CD4-positive, alpha-beta T cell treated with Interleukin-6 at 100 ng/mL for 8 hours (primary cell): ENCODE results near the gene AURKA.

Source experiments
- DNase-seq: peaks from one replicate; pipeline ENCODE4 v3.0.0-alpha.2; 2020; ENCODE audit warnings: mixed read lengths, low spot score

AURKA gene

GRCh38 chr20:56392132-56392880, at the start of gene AURKA, which contains the start of gene CSTF1:
AURKA (minus strand) TSS chr20:56392215; CDS start chr20:56388197, 4,018 bp downstream.
CSTF1 (plus strand) TSS chr20:56392645; CDS start chr20:56395553, 2,908 bp downstream.
- peak; percentile 99 for DNase-seq

GRCh38 chr20:56440346-56441007, 48.5 kb upstream of the AURKA start:
- DNase-seq = peak; percentile 71

- no peak for DNase-seq
Observed at GRCh38 chr20:56439771-56440291, 47.8 kb upstream of the AURKA start.

- no peak for DNase-seq
Observed at GRCh38 chr20:56438284-56438683, 46.3 kb upstream of the AURKA start.

GRCh38 chr20:56437196-56437960, 45.4 kb upstream of the AURKA start:
- no peak for DNase-seq

- DNase-seq = no peak
Observed at GRCh38 chr20:56433880-56434255, 41.9 kb upstream of the AURKA start.

- no peak for DNase-seq
Observed at GRCh38 chr20:56433221-56433879, 41.3 kb upstream of the AURKA start.

- DNase-seq = no peak
Observed at GRCh38 chr20:56431471-56431870, 39.5 kb upstream of the AURKA start.

GRCh38 chr20:56430957-56431356, 38.9 kb upstream of the AURKA start:
- no peak for DNase-seq

- no peak for DNase-seq
Observed at GRCh38 chr20:56430461-56430860, 38.4 kb upstream of the AURKA start.

- no peak for DNase-seq
Observed at GRCh38 chr20:56429941-56430340, 37.9 kb upstream of the AURKA start.

- DNase-seq = no peak
Observed at GRCh38 chr20:56429502-56429901, 37.5 kb upstream of the AURKA start.

- DNase-seq = no peak
Observed at GRCh38 chr20:56428881-56429280, 36.9 kb upstream of the AURKA start.

- no peak for DNase-seq
Observed at GRCh38 chr20:56428410-56428809, 36.4 kb upstream of the AURKA start.

- no peak for DNase-seq
Observed at GRCh38 chr20:56427797-56428196, 35.8 kb upstream of the AURKA start.

GRCh38 chr20:56426926-56427325, 34.9 kb upstream of the AURKA start:
- DNase-seq = no peak

GRCh38 chr20:56426026-56426425, 34.0 kb upstream of the AURKA start:
- DNase-seq = no peak

GRCh38 chr20:56424931-56425330, 32.9 kb upstream of the AURKA start:
- no peak for DNase-seq

- no peak for DNase-seq
Observed at GRCh38 chr20:56423886-56424285, 31.9 kb upstream of the AURKA start.

GRCh38 chr20:56423211-56423610, 31.2 kb upstream of the AURKA start:
- no peak for DNase-seq

GRCh38 chr20:56422824-56423189, 30.8 kb upstream of the AURKA start:
- no peak for DNase-seq
